GM23338 (cell line): ENCODE measurements around the gene PEAR1.

ENCODE experiments used
- CREB1 ChIP-seq: fragments of 250-450 bp; sonication (Bioruptor Pico); IDR thresholded peaks from 2 replicates; pipeline ENCODE4 v1.5.0; 2020; ENCODE audit warnings: low read depth, mild to moderate bottlenecking, moderate library complexity
- CTCF ChIP-seq, 2 experiments: fragments of 200-600 bp in 1 of 2; sonication (generic) in 1 of 2; conservative IDR thresholded peaks; 2 replicates each; pipeline versions ENCODE4 v1.5.1 to v1.6.1; 2016 to 2017; ENCODE audit warnings: antibody characterized with exemption in 2 of 2, low read depth in 2 of 2, mild to moderate bottlenecking in 2 of 2, moderate library complexity in 1 of 2
- EZH2 ChIP-seq: fragments of 200-600 bp; sonication (generic); IDR thresholded peaks from one replicate; pipeline ENCODE4 v1.8.0; 2017; ENCODE audit warnings: antibody characterized with exemption, mild to moderate bottlenecking, low read depth; ENCODE audit not compliant: unreplicated experiment
- EZH2phosphoT487 ChIP-seq: fragments of 200-600 bp; sonication (generic); IDR thresholded peaks from one replicate; pipeline ENCODE4 v1.8.1; 2018; ENCODE audit warnings: antibody characterized with exemption; ENCODE audit not compliant: unreplicated experiment
- POLR2AphosphoS5 ChIP-seq: IDR thresholded peaks from 2 replicates; pipeline ENCODE4 v1.6.1; 2016; ENCODE audit warnings: antibody characterized with exemption, low read depth
- REST ChIP-seq: IDR thresholded peaks from one replicate; pipeline ENCODE4 v1.6.1; 2018; ENCODE audit warnings: antibody characterized with exemption; ENCODE audit not compliant: unreplicated experiment
- STAT1 ChIP-seq: IDR thresholded peaks from one replicate; pipeline ENCODE4 v1.6.1; 2016; ENCODE audit warnings: antibody characterized with exemption; ENCODE audit not compliant: unreplicated experiment

GRCh38 chr1:156885314-156885713 lies 8.2 kb upstream of the PEAR1 start:
- TF ChIP-seq EZH2phosphoT487 (no peak), EZH2 (no peak), REST (no peak), POLR2AphosphoS5 (no peak), CTCF (conservative IDR thresholded peaks at IDR 0.05; ENCODE audit: low read depth in 2 of 2) (no peak), STAT1 (no peak), CREB1 (CRISPR knock-in tag) (no peak)
